K562 (cell line): ENCODE data around the gene PARD3. TPM values are rescaled to one million over a fixed set of nuclear protein-coding genes. Genes with fewer than 3 reads are reported as not detected.

Experiments
- ATAC-seq: fragments of 200-7000 bp; cut with Tn5 transposase; 3 replicates; pipeline ENCODE4 v1.9.1; 2020; ENCODE audit warnings: moderate library complexity
- BruUV-seq: library from RNA; stranded (reverse); fragments of 400-500 nt; replicated peaks from 2 replicates; lab custom pipeline; 2021; lab: Mats Ljungman, UMichigan
- CTCF ChIA-PET: fragments of 300-600 bp; formaldehyde crosslinking; extraction: SDS; loops from one replicate; lab custom pipeline; 2021; ENCODE audit warnings: low intra/inter-chr PET ratio; lab: Yijun Ruan, JAX
- POLR2A ChIA-PET: fragments of 300-600, 350-650 bp; sonication (Branson Sonifier 250); formaldehyde crosslinking; extraction: SDS; loops from one replicate; lab custom pipeline; 2021; ENCODE audit warnings: antibody characterized with exemption, inconsistent platforms; lab: Yijun Ruan, JAX
- DNase-seq, 4 experiments: peaks; one replicate each; pipeline versions ENCODE4 v3.0.0 to v3.0.0-alpha.2; 2011 to 2018; ENCODE audit warnings: low spot score in 3 of 4, mixed read lengths in 3 of 4; ENCODE audit errors: extremely low read depth in 1 of 4
- FAIRE-seq: peaks from 2 replicates; lab custom pipeline; 2011; peaks lifted over from hg19 to GRCh38; lab: Jason Lieb, UNC
- H2AFZ ChIP-seq: 2 replicates; pipeline ENCODE4 v1.6.0; 2011; ENCODE audit warnings: low read depth, low read length, control low read depth, inconsistent platforms
- H3K27ac ChIP-seq: fragments of 200-600 bp; 3 replicates; pipeline ENCODE4 v1.8.0; 2011; ENCODE audit warnings: low read depth, mild to moderate bottlenecking, control low read depth, inconsistent platforms, low read length, moderate library complexity, mixed read lengths; ENCODE audit errors: extremely low read depth
- H3K27me3 ChIP-seq, 2 experiments: fragments of 300-600 bp in 1 of 2; 2 replicates in 1 of 2; 3 replicates in 1 of 2; pipeline versions ENCODE4 v1.6.0 to v1.8.0; 2011; ENCODE audit warnings: inconsistent platforms in 2 of 2, low read length in 2 of 2, mild to moderate bottlenecking in 1 of 2, mixed read lengths in 1 of 2, moderate library complexity in 1 of 2; ENCODE audit not compliant: control insufficient read depth in 2 of 2, insufficient read depth in 2 of 2
- H3K36me3 ChIP-seq: fragments of 300-600 bp; 3 replicates; pipeline ENCODE4 v1.8.0; 2011; ENCODE audit warnings: mild to moderate bottlenecking, low read length, inconsistent platforms; ENCODE audit not compliant: control insufficient read depth, insufficient read depth
- H3K4me1 ChIP-seq, 2 experiments: fragments of 200-600 bp in 1 of 2; replicated peaks in 1 of 2; 2 replicates in 1 of 2; 3 replicates in 1 of 2; pipeline versions ENCODE4 v1.5.1 to v1.8.0; 2011; ENCODE audit warnings: inconsistent platforms in 2 of 2, low read length in 2 of 2, mild to moderate bottlenecking in 1 of 2, mixed read lengths in 1 of 2, moderate library complexity in 1 of 2; ENCODE audit not compliant: control insufficient read depth in 2 of 2, insufficient read depth in 2 of 2
- H3K4me2 ChIP-seq: 2 replicates; pipeline ENCODE4 v1.6.1; 2011; ENCODE audit warnings: low read length, control low read depth, inconsistent platforms, mixed read lengths; ENCODE audit not compliant: insufficient read depth
- H3K4me3 ChIP-seq: fragments of 200-600 bp; sonication (generic), shearing (Covaris generic); 2 replicates; pipeline ENCODE4 v1.5.1; 2016; ENCODE audit warnings: control low read depth, inconsistent platforms
- H3K79me2 ChIP-seq: fragments of 200-600 bp; 3 replicates; pipeline ENCODE4 v1.8.0; 2011; ENCODE audit warnings: low read length, inconsistent platforms; ENCODE audit not compliant: control insufficient read depth, insufficient read depth
- H3K9ac ChIP-seq, 2 experiments: 2 replicates each; pipeline versions ENCODE4 v1.6.0 to v1.6.1; 2011; ENCODE audit warnings: low read depth in 2 of 2, low read length in 2 of 2, control low read depth in 1 of 2, inconsistent platforms in 1 of 2, mild to moderate bottlenecking in 1 of 2, mixed read lengths in 1 of 2; ENCODE audit not compliant: insufficient read depth in 1 of 2
- H3K9me1 ChIP-seq: one replicate; pipeline ENCODE4 v1.6.0; 2011; ENCODE audit warnings: inconsistent platforms, mild to moderate bottlenecking, low read length, moderate library complexity; ENCODE audit not compliant: control insufficient read depth, insufficient read depth
- H3K9me3 ChIP-seq: replicated peaks from 2 replicates; pipeline ENCODE4 v1.5.1; 2011; ENCODE audit warnings: low read depth, low read length, inconsistent platforms; ENCODE audit not compliant: control insufficient read depth, insufficient read depth
- H4K20me1 ChIP-seq: replicated peaks from 2 replicates; pipeline ENCODE4 v1.6.1; 2011; ENCODE audit warnings: low read length, inconsistent platforms, mixed read lengths; ENCODE audit not compliant: control insufficient read depth, insufficient read depth
- CBFB ChIP-seq: sonication (generic); formaldehyde crosslinking; IDR thresholded peaks from 2 replicates; pipeline ENCODE4 v1.4.0; 2020; ENCODE audit warnings: mild to moderate bottlenecking, missing genetic modification reagents
- CBX3 ChIP-seq, 2 experiments: IDR thresholded peaks; 1 replicate in 1 of 2; 2 replicates in 1 of 2; pipeline ENCODE4 v1.6.1; 2012; ENCODE audit warnings: inconsistent platforms in 2 of 2, low read length in 2 of 2, borderline replicate concordance in 1 of 2, control low read depth in 1 of 2
- FOXK1 ChIP-seq: sonication (generic); formaldehyde crosslinking; IDR thresholded peaks from 2 replicates; pipeline ENCODE4 v1.8.0; 2022; ENCODE audit warnings: missing genetic modification reagents, mild to moderate bottlenecking, borderline replicate concordance
- NFATC3 ChIP-seq: fragments of 450-650 bp; IDR thresholded peaks from 2 replicates; pipeline ENCODE4 v1.6.1; 2017; ENCODE audit warnings: mild to moderate bottlenecking
- NR2F6 ChIP-seq: fragments of 450-650 bp; formaldehyde crosslinking; IDR thresholded peaks from 2 replicates; pipeline ENCODE4 v1.4.0; 2020; ENCODE audit warnings: mild to moderate bottlenecking
- POLR2G ChIP-seq: fragments of 200-400 bp; formaldehyde crosslinking; IDR thresholded peaks from 2 replicates; pipeline ENCODE4 v1.6.1; 2017; ENCODE audit warnings: low read depth, mild to moderate bottlenecking, antibody characterized with exemption, low read length, moderate library complexity
- TAF1 ChIP-seq: IDR thresholded peaks from 2 replicates; pipeline ENCODE4 v1.6.1; 2011; ENCODE audit warnings: mild to moderate bottlenecking, low read length, moderate library complexity; ENCODE audit not compliant: insufficient read depth, control insufficient read depth, severe bottlenecking; ENCODE audit errors: extremely low read depth
- TRIM24 ChIP-seq, 2 experiments: fragments of 450-650 bp; IDR thresholded peaks; 2 replicates each; pipeline ENCODE4 v1.6.1; 2016
- WHSC1 ChIP-seq: IDR thresholded peaks from one replicate; pipeline ENCODE4 v1.6.1; 2012; ENCODE audit warnings: low read length, control low read depth, inconsistent platforms
- ZKSCAN3 ChIP-seq: fragments of 250-450 bp; sonication (Bioruptor Pico); IDR thresholded peaks from 2 replicates; pipeline ENCODE4 v1.4.0; 2020
- ZNF24 ChIP-seq: fragments of 450-650 bp; IDR thresholded peaks from 2 replicates; pipeline ENCODE4 v1.6.1; 2016
- WGBS: fragments of 100-300 bp; shearing (Covaris generic); methylation state at CpG from one replicate; pipeline ENCODE4 v1.1.6; 2016; ENCODE audit warnings: low coverage, mixed read lengths; ENCODE audit not compliant: insufficient coverage; ENCODE audit errors: missing lambda C conversion rate; 5-methylcytosine and 5-hydroxymethylcytosine counted together
- in situ Hi-C: fragments of 300-500 bp; cut with MboI; formaldehyde crosslinking; loops from 4 replicates; pipeline ENCODE4 v1.15.0; 2018; ENCODE audit warnings: inconsistent platforms, mixed read lengths
- intact Hi-C: fragments of 100-400 bp; cut with micrococcal nuclease; formaldehyde crosslinking; loops from 2 replicates; pipeline ENCODE4 v1.14.2; 2022
- polyA plus RNA-seq, 8 experiments: library from polyadenylated mRNA; depleted of rRNA in 4 of 8; stranded (reverse) in 5 of 8; unstranded in 3 of 8; fragments of >200 nt; fragmentation: Nextera tagmentation in 2 of 8; fragmentation: Illumina TruSeq in 1 of 8; extraction: Ambion mirVana in 2 of 8; extraction: Trizol in 1 of 8; gene quantifications; 2 replicates each; pipeline versions ENCODE4 v1.2.1 to v1.2.3, GENCODE V29; 2011 to 2014; ENCODE audit warnings: inconsistent platforms in 1 of 8, missing spikeins in 1 of 8
- total RNA-seq, 7 experiments: library from RNA; depleted of rRNA in 6 of 7; stranded (reverse); fragments of >200 nt in 6 of 7; fragmentation: Illumina TruSeq in 2 of 7; extraction: Trizol in 2 of 7; gene quantifications; 2 replicates each; pipeline versions ENCODE4 v1.2.1 to v1.2.3, GENCODE V29; 2011 to 2021; ENCODE audit warnings: low replicate concordance in 1 of 7
- TF ChIP-seq, protein P1 (sequence below): fragments of 250-450 bp; sonication (Bioruptor Pico); IDR thresholded peaks from 2 replicates; pipeline ENCODE4 v1.5.0; 2022; ENCODE audit warnings: mild to moderate bottlenecking

The PARD3 gene
- total and polyA plus RNA-seq, 9 of the 15 experiments (the other 6 are each of a cell fraction or from before 2014, with no cell fraction given): 2.7 to 11.7 (median 7.7) TPM

DNA sequence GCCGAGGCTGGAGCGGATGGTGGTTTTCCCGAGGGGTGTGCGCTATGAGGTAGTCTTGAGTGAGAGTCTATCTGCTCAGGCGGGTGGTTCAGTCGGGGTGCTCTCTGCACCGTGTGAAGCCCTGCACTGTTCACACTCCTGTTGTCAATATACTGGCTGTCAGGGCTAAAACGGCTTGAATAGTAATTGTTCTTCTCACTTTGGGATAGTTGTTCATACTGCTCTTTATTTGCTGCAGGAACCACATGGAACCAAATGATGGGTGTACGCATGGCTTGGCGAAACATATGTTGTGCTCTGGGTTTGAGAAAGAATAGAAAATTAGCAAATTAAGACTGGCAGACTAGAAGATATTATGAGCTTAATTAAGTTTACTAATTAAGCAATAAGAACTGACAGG lies 432.5 kb downstream of the PARD3 start:
- no peaks in the 10 kb centered on the region for H4K20me1 ChIP-seq
- DNase-seq: no peak
- FAIRE-seq: no peak
- H3K9ac ChIP-seq: no peak overlapping the region
- H3K4me1 ChIP-seq: no peaks in the 10 kb centered on the region
- H3K4me3 ChIP-seq: no peak overlapping the region
- POLR2A ChIA-PET: no interaction called here
- CTCF ChIA-PET: no interaction called here
- in situ Hi-C loops (no loop called here), intact Hi-C loops (no loop called here)
- no peak for ATAC-seq
- WGBS: 56% methylated on average over 10 of the region's 10 CpGs
- no peak overlapping the region for H2AFZ ChIP-seq
- no TSS peak for BruUV-seq
- no peaks in the 10 kb centered on the region for H3K9me1 ChIP-seq
- no peaks in the 10 kb centered on the region for H3K27me3 ChIP-seq
- no peaks in the 10 kb centered on the region for H3K79me2 ChIP-seq
- no peaks in the 10 kb centered on the region for H3K36me3 ChIP-seq
- H3K4me2 ChIP-seq: no peak overlapping the region
- H3K9me3 ChIP-seq: no peaks in the 10 kb centered on the region
- TF ChIP-seq ZNF24 (no peak), CBX3 (IDR thresholded peaks at IDR 0.05; ENCODE audit: borderline replicate concordance in 1 of 2, low read length in 2 of 2) (no peak), FOXK1 (CRISPR knock-in tag) (no peak), ZKSCAN3 (CRISPR knock-in tag) (no peak), NR2F6 (CRISPR knock-in tag) (no peak), NFATC3 (no peak), TRIM24 (IDR thresholded peaks at IDR 0.05) (no peak), CBFB (CRISPR knock-in tag) (no peak), WHSC1 (no peak), POLR2G (no peak), TAF1 (no peak)
- TF ChIP-seq, protein P1, sequence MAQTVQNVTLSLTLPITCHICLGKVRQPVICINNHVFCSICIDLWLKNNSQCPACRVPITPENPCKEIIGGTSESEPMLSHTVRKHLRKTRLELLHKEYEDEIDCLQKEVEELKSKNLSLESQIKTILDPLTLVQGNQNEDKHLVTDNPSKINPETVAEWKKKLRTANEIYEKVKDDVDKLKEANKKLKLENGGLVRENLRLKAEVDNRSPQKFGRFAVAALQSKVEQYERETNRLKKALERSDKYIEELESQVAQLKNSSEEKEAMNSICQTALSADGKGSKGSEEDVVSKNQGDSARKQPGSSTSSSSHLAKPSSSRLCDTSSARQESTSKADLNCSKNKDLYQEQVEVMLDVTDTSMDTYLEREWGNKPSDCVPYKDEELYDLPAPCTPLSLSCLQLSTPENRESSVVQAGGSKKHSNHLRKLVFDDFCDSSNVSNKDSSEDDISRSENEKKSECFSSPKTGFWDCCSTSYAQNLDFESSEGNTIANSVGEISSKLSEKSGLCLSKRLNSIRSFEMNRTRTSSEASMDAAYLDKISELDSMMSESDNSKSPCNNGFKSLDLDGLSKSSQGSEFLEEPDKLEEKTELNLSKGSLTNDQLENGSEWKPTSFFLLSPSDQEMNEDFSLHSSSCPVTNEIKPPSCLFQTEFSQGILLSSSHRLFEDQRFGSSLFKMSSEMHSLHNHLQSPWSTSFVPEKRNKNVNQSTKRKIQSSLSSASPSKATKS (CRISPR knock-in tag): no peak
- no peak overlapping the region for H3K27ac ChIP-seq
